ENCODE measurements around the gene PPP1R3D.

- TF ChIP-seq, protein P1, sequence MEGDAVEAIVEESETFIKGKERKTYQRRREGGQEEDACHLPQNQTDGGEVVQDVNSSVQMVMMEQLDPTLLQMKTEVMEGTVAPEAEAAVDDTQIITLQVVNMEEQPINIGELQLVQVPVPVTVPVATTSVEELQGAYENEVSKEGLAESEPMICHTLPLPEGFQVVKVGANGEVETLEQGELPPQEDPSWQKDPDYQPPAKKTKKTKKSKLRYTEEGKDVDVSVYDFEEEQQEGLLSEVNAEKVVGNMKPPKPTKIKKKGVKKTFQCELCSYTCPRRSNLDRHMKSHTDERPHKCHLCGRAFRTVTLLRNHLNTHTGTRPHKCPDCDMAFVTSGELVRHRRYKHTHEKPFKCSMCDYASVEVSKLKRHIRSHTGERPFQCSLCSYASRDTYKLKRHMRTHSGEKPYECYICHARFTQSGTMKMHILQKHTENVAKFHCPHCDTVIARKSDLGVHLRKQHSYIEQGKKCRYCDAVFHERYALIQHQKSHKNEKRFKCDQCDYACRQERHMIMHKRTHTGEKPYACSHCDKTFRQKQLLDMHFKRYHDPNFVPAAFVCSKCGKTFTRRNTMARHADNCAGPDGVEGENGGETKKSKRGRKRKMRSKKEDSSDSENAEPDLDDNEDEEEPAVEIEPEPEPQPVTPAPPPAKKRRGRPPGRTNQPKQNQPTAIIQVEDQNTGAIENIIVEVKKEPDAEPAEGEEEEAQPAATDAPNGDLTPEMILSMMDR (IDR thresholded peaks at IDR 0.05; ENCODE audit: low read length): no peak
- TF ChIP-seq EZH2 (optimal IDR thresholded peaks at IDR 0.05; ENCODE audit: low read depth, low read length): no peak
Observed at GRCh38 chr20:59935457-59936185, 4.5 kb downstream of the PPP1R3D start.

All from MM.1S (cell line).